8988T (cell line): ENCODE data around the gene TMC5.

Source experiments
- DNase-seq: peaks from one replicate; pipeline ENCODE4 v3.0.0; 2011

The TMC5 gene

GRCh38 chr16:19468300-19468699, 50.6 kb downstream of the TMC5 start:
- no peak for DNase-seq

- no peak for DNase-seq
These were observed 54.8 kb downstream of the TMC5 start for GRCh38 chr16:19472482-19472881.

GRCh38 chr16:19474617-19475016, 56.9 kb downstream of the TMC5 start:
- no peak for DNase-seq

GRCh38 chr16:19478505-19478904, 60.8 kb downstream of the TMC5 start:
- no peak for DNase-seq

GRCh38 chr16:19479302-19479721, 61.6 kb downstream of the TMC5 start:
- no peak for DNase-seq

- no peak for DNase-seq
These were observed 63.6 kb downstream of the TMC5 start for GRCh38 chr16:19481296-19481695.

GRCh38 chr16:19481769-19482168, 64.1 kb downstream of the TMC5 start:
- no peak for DNase-seq

GRCh38 chr16:19482291-19482690, 64.6 kb downstream of the TMC5 start:
- no peak for DNase-seq

- no peak for DNase-seq
These were observed 66.4 kb downstream of the TMC5 start for GRCh38 chr16:19484096-19484495.

GRCh38 chr16:19485611-19486010, 67.9 kb downstream of the TMC5 start:
- no peak for DNase-seq

- DNase-seq = no peak
These were observed 68.4 kb downstream of the TMC5 start for GRCh38 chr16:19486051-19486450.

- no peak for DNase-seq
These were observed 69.2 kb downstream of the TMC5 start for GRCh38 chr16:19486750-19487325.

- no peak for DNase-seq
These were observed 70.5 kb downstream of the TMC5 start for GRCh38 chr16:19488213-19488640.

GRCh38 chr16:19490619-19491018, 72.9 kb downstream of the TMC5 start:
- no peak for DNase-seq

- no peak for DNase-seq
These were observed 79.5 kb downstream of the TMC5 start for GRCh38 chr16:19497176-19497575.

- no peak for DNase-seq
These were observed 81.3 kb downstream of the TMC5 start for GRCh38 chr16:19499006-19499405.

GRCh38 chr16:19499481-19499880, 81.8 kb downstream of the TMC5 start:
- no peak for DNase-seq

GRCh38 chr16:19502395-19503131, 84.9 kb downstream of the TMC5 start:
- no peak for DNase-seq

GRCh38 chr16:19503461-19504075, 85.9 kb downstream of the TMC5 start:
- no peak for DNase-seq

GRCh38 chr16:19505600-19506303, 88.1 kb downstream of the TMC5 start:
- no peak for DNase-seq

- DNase-seq = no peak
These were observed 89.3 kb downstream of the TMC5 start for GRCh38 chr16:19506965-19507364.

- no peak for DNase-seq
These were observed 90.2 kb downstream of the TMC5 start for GRCh38 chr16:19507867-19508266.

GRCh38 chr16:19512297-19512696, 94.6 kb downstream of the TMC5 start:
- no peak for DNase-seq
